Measurements from ENCODE around the gene GDNF. TPM values are rescaled to one million over a fixed set of nuclear protein-coding genes. Genes with fewer than 3 reads are reported as not detected.
A peak's percentile ranks its signal among the peaks of the same experiment; 100 is the strongest.
"Not testable (repeated sequence)": the region's sequence is repeated elsewhere in the genome, so short reads cannot be mapped to it uniquely, and the experiment has no call there.

Gene GDNF
- polyA plus RNA-seq, 10 donors = 1.8 to 12.9 (median 3.1) TPM

DNA sequence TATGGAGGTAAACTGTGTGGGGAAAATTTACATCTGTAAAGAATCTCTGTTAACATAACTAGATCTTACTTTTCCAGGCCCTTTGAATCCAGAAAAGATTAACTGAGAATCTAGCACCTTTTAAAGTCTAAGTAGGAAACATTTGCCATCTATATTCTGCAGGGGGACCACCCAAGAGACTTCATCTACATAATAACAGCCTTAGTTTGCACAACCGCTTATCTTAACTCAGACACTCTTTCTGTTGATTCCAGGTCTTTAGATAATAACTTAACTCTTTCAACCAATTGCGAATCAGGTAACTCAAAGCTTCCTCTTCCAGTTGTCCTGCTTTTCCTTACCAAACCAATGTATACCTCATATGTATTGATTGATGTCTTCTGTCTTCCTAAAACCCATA is 53.4 kb downstream of the GDNF start:
- no peak for DNase-seq

DNA sequence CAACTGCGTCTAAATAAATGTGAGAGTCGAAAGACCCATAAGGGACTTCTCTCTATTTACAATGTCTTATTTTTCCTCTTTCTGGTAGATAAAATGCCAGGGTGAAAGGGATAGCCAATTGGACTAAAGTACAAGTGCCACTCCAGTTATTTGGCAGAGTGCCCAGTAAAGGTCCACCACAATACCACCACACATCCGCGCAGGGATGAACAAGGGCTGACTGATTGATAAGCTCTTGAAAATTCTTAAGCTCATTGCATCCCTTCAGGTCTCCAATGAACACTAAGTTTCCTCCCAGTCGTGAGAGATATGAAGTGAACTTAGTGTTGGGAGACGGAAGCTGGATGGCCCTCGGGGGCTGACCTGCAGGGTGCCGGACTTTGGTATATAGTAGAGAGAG is 58.4 kb downstream of the GDNF start:
- DNase-seq = not testable (repeated sequence)

DNA sequence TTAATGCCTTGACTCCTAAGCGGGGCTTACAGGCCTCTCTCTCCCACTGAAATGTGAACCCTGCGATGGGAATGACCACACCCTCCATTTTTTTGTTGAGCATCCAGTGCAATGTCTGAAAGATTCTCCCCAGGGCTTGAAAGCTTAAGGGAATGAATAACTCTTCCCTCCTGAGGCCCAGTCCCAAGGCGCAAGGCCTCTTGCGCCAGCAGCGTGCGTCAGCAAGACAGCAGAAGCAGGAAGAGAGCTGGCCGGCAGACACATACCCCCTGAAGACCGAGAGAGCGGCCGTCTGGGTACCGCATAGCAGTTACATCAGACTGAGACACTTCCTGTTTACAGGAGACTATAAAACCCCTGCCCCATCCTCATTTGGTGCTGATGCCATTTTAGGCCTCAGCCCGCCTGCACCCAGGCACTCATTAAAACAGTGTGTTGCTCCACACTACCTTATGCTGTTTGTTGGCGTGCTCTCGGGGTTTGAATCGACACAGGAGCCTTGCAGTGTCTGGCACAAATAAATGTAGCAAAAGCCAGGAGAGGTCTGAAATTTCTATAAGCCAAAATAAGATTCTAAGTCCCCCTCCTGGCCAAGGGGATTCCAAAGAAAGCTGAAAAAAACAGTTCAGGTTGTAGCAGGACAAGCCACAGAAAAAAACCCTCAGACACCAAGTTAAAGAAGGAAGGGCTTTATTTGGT is 62.3 kb downstream of the GDNF start:
- no peak for DNase-seq

DNA sequence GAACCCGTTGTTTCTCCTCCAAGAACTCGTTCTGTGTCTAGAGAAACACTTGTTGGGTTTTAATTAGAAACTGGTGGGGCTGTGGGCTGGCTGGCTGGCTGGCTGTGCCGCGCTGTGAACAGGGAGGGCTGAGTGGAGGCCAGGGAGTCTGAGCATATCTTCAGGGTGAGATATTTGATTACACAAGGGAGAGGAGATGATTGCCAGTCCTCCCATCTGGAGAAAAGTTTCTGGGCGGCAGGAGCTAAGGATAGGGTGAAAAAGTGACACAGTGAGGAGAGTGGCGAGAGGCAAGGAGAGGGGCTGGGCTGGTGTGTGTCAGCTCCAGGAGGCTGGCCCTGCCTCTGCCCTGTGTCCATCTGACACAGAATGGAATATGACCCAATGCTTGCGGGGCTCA is 63.0 kb downstream of the GDNF start:
- peak in 1 of 3 donors; percentile 76 for DNase-seq

DNA sequence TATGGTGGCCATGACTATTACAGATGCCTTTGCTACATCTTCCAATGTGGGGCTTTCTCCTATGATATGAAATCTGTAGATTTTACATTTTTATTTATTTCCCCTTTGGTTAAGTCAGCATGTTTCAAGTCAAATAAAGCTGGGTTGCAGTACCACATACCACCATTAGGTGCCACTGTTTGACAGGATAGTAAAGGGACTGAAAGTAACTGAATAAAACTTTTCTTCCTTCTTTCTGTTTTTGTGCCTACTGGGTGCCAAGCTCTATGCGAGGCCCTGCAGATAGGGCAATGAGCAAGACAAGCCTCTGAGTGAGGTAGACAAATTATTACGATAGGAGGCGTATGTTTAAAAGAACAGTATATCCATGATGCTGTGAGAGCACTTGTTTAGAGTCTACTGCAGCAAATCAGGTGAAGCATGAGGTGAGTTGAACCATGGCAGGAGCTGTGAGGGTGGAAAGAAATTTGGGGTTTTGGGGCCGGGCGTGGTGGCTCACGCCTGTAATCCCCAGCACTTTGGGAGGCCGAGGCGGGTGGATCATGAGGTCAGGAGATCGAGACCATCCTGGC is 64.8 kb downstream of the GDNF start:
- no peak for DNase-seq

DNA sequence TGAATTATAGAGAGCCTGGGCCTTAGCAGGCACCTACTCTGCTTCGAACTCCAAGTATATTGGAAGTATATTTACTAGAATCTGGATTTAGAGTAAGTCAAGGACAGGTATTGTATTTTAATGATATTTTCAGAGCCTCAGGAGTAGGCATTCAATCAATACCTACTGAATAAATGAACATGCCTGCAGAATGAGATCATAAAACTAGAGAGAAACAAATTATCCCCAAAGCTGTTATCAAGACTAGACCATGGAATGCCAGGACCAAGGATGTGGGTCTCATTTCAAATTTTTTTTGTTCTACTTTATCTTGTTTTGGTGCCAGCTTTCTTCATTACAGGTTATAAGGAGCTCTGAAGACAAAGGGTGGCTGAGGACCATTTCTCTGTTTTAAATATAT is 66.0 kb downstream of the GDNF start:
- no peak for DNase-seq

DNA sequence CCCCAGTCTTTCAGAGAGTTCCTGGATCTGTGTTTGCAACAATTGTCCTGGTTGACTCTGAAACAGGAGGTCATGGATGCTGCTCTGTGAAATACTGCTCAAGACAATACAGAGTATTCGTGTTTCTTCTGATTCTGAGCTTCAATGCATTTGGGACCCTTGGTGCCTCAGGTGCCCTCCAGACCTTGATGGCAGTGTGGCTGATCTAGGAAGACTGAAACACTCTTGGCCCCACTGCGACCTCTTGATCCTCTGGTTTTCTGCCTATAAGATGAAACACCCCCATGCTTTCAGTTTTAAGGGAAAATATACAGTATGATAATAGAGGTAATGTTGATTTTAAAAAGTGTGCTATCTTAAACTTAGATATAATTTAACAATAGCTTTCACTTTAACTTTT is 67.6 kb downstream of the GDNF start:
- DNase-seq = no peak

DNA sequence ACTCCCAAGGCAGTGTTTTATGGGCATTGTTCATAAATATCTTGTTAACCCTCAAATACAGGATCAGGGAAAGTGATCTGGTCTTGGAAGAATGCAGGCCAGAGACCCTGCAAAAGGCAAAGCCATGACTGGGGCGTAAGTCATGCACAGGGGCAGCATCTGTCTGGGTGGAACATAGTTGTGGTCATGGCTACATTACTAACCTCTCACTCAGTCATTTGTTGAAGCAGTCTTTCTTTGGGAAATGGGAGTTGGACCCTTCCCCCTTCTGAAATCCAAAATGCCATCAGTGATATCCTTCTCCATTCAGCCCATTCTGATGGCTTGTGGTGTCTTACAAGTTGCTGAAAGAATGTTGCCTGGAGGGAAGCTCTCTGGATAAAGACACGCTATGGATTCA is 68.1 kb downstream of the GDNF start:
- peak in 2 of 3 donors; percentile 13 to 98 for DNase-seq

DNA sequence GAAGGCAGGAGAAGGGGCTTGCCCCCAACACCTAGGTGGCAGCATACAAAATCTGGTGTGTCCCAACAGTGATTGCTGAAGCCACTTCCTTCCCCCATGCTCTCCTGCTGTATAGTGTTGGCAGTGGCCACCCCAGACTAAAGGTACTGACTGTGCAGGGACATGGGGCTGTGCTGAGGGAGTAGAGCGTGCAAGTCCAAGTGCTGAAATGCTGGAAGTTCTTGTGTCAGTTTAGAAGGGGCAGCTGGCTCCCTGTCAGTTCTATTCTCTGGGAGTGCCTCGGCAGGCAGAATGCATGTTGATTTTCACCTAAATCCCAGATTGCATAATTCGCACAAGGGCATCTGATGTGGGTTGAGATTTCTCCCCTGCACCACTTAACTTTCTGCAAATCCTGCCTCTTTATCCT is 68.6 kb downstream of the GDNF start:
- DNase-seq = peak in 1 of 3 donors; percentile 38

DNA sequence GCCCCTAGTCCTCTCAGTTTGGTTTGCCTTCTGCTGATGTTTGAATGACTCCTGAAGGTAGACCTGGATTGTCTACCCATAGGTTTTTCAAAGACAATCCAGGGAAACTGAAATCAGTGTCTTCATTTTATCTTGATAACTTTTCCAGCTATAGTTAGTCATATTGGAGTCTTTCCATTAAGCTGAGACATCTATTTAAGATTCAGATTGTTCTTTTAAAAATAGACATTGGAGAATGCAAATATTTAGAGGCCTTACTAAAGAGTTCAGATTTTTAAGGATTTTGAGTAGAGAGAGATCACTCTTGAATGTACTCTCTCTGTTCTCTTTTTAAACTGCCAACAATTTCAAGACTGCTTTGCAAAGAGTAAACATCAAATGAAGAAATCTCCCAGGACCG is 69.1 kb downstream of the GDNF start:
- no peak for DNase-seq

DNA sequence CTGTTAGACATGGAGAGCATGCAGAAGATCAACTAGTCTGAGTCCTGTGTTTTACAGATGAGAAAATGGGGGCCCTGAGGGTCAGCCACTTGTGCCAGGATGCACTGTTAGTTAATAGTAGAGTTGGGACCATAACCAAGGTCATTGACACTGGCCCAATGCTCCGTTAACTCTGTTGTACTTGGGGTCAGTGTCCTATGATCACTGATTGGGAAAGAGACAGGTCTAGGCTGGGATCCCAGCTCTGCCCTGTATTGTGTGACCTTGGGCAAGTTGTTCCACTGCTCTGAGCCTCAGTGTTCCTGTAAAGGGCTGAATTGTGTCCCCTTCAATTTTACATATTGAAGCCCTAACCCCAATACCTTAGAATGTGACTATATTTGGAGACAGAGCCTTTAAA is 70.0 kb downstream of the GDNF start:
- DNase-seq = no peak

DNA sequence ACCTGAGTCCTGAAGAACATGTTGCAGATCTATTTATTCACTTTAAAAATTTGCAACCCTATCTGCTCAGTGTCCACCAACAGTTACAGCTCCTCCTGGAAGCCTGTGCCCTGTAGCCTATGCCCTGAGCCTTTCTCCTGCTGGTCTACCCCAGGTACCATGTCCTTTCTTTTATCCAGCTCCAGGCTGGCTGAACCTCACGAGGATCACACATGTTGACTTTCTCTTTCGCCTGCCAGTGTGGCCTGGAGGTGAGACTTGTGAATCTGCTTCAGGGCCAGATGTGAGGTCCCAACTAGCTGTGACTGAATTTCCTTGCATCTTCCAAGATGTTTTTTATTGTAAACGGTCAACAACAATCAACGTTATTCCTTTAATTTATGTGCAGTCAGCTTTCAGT is 70.7 kb downstream of the GDNF start:
- DNase-seq = no peak

DNA sequence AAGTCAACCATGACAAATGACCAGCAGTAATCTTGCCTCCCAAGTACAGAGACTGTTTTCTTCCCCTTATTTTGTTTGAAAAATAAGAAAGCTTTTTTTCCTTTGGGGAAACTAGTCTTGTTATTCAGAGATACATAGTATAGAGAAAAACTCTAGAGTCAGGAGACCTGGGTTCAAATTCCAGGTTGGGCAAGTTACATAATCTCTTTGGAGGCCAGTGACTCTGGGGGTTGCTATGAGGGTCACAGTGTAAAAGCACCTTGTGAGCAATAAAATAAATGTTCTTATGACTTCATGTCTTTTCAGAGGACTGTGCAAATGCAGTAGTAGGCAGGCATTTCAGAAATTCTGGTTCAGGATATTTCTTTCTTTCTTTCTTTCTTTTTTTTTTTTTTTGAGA is 71.5 kb downstream of the GDNF start:
- DNase-seq = no peak

DNA sequence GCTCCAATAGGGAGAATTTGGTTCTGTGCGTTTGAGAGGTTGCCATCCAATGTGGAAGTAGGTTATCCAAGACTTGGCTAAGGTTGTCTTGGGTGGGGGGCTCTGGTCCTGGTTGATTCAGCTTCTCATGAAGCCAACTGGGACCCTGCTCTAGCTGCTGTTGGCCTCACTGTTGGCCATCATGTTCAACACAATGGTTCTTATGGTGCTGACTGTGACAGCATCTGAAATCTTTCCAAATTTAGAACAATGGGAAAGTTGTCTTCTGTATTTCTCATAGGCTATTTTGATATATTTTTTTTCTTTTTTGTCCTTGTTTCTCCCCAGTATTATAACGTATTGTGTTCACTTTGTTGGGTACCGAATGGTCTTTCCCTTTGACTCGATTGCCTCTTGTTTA is 71.9 kb downstream of the GDNF start:
- DNase-seq = no peak

DNA sequence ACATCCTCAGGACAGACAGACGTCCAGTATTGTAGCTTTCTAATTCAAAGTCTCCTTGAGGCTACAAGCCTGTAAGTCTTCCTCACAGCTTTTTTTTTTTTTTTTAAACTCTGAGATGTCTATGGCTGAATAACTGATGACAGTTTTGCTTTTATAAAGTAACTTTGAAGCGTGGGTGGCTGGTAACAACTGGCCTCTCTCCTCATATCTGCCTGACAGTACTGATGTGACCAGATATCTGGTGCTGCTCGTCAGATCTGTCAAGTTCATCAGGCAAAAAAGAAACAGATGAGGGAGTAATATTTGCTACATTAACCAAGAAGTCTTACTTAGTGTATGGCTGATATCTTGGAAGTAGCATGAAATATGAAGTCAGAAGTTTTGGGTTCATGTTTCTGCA is 72.6 kb downstream of the GDNF start:
- no peak for DNase-seq

All from muscle of back (tissue), 11 donors.